SHP77 treated with DMSO at 0.1 percent for 48 hours (cell line): ENCODE measurements around the gene LRRIQ3.
"Not testable (repeated sequence)": the region's sequence is repeated elsewhere in the genome, so short reads cannot be mapped to it uniquely, and the experiment has no call there.

Source experiments
- DNase-seq: peaks from one replicate; lab custom pipeline; 2025; lab: John Stamatoyannopoulos, UW

LRRIQ3 gene, protein sequence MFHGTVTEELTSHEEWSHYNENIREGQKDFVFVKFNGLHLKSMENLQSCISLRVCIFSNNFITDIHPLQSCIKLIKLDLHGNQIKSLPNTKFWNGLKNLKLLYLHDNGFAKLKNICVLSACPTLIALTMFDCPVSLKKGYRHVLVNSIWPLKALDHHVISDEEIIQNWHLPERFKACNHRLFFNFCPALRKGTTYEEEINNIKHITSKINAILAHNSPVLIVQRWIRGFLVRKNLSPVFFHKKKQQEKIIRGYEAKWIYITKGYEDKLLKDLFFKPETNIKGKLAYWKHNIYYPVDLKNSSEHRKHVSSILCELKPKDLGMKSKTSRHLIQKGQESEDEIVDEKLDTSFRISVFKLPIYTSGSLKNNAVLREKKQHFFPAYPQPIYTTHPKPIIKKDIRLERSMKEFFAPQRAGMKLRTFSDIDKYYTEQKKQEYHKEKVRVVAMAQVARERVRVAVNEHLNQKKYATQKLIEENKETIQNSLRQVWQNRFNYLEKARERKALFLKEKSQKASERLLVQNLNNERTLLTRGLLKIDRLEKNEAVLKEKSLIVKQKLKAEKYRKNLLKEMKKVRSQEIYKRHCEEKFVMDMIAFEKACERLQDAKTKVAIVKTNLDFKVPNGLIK

DNA sequence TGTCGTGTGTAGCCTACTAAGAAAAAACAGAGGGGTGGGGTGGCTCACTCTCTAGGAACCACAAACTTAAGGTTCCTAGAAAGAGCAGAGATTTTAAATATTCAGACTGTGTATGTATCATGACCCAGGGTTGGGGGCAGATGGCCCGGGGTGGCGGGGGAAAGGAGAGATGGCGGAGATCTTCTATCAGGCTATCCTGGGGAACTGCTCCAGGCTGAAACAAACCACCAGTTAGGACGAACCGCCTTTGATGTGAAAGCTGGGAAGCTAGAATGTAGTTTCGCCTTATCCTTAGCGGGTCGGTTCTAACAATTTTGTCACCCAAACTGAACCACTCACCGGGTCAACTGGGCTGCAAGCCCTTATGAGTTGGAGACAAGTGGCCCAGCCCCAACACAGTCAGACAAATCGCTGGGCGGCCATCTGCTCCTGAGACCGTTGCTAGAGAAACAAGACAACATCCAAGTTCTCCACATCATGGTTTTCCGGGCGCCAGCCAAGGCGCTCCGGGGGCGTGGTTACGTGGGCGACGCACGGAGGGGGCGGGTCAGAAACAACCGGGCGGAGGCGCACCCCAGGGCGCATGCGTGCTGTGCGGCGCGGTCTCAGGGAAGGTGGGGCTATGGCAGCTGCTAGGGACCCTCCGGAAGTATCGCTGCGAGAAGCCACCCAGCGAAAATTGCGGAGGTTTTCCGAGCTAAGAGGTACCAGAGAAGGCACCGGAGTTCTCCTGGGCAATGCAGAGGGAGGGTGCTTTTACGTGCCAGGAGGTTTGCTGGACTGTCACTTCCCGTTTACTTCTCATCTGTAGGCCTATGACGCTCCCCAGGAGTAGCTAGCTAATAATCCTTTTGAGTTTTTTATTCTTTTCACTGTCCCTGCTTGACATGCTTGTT lies at the start of gene LRRIQ3, which contains the start of gene FPGT:
LRRIQ3 (minus strand) TSS at position 520 of the 896 bp plus-strand sequence. CDS start 14,492 bp downstream, outside the sequence.
FPGT (plus strand) TSS at position 586 of the 896 bp plus-strand sequence; CDS start at position 623, 37 bp downstream.
- peak; percentile 87 for DNase-seq

DNA sequence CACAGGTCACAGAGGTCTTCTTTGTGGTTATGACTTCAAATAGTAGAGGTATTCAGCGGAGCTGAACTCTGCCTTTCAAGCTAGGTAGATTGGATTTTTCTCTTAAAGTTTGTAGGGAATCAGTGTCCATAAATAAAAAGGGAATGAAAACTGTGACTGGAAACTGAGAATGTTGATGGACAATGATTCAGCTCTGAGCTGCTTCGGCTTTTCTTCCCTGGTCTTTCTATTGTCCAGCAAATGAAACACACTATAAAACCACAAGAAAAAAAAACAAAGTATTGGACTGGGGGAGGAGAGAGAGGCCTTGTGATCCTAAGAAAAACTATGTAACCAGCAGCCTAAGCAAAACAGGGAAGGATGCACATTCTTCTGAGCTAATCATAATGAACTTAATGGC lies 48.3 kb upstream of the LRRIQ3 start:
- DNase-seq: no peak

GRCh38 chr1:74245168-74245772 lies 47.3 kb upstream of the LRRIQ3 start:
- DNase-seq: no peak

- no peak for DNase-seq
Observed at GRCh38 chr1:74237787-74238186, 39.8 kb upstream of the LRRIQ3 start.

DNA sequence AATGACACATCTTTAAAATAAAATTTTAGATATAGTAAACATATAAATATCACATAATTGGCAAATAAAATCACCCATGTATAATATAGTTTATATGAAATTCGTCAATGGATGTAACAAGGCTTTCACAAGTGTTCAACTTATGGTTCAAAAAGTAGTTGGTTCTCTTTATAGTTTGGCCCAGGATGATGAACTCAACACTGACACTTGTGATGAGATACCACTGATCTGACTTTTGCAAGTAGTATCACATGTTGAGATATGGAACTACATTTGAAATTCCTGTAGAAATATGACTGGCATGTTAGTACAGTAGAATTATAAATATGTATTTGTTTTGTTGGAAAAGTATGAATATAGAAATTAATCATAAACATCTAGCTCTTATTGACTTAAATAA lies 39.1 kb upstream of the LRRIQ3 start:
- no peak for DNase-seq

- no peak for DNase-seq
Observed at GRCh38 chr1:74236440-74236839, 38.5 kb upstream of the LRRIQ3 start.

DNA sequence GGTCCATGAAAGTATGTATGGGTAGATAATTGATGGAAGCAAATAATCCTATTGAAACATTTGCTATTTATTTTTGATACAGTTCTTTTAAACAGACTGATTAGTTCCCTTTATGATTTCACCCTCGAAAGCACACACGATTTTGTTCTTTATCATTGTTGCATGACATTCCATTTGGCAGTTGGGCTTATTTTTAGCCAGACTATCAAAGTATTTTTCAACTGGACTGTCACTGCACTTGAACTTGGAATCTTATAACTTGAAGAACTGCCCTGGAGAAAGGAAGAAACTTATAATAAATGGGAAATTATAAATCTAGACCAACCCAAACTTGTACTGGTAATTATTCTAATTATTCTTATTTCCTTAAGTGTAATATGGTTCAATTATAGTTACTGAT lies 37.2 kb upstream of the LRRIQ3 start, which contains the start of gene TNNI3K:
TNNI3K (plus strand) TSS at position 235 of the 400 bp plus-strand sequence; CDS start at position 300, 65 bp downstream.
- DNase-seq: no peak

DNA sequence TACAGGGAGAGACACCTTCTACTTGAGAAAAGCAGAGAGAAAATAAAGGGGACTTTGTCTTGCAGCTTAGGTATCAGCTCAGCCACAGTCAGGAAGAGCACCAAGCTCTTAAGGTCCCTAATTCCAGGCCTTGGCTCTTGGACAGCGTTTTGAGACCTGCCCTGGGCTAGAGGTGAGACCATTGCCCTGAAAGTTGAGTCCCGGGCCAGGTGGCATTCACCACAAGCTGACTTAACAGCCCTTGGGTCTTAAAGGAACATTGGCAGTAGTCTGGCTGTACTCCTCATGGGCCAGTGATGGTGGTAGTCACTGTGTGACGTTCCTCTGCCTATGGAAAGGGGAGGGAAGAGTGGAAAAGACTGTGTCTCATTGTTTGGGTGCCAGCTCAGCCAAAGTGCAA lies 25.5 kb upstream of the LRRIQ3 start:
- no peak for DNase-seq

- DNase-seq: no peak
Observed at GRCh38 chr1:74222701-74223100, 24.7 kb upstream of the LRRIQ3 start.

DNA sequence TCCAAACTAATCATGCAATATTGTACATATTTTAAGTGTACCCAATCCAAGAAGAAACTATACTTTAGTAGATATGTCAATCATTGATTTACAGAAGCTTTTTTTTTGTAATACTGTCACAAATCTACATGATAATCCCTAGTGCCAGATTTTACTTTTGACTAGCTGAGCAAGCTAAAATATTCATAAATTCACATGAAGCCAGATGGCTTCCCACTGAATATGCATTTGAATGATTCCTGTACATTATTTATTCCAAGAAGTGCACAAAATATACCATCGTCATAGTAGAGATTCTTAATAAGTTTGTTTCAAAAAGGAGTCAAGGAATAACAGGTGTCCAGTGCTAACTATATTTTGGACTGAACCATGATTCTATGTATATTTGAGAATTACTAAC lies 17.3 kb upstream of the LRRIQ3 start:
- DNase-seq: no peak

DNA sequence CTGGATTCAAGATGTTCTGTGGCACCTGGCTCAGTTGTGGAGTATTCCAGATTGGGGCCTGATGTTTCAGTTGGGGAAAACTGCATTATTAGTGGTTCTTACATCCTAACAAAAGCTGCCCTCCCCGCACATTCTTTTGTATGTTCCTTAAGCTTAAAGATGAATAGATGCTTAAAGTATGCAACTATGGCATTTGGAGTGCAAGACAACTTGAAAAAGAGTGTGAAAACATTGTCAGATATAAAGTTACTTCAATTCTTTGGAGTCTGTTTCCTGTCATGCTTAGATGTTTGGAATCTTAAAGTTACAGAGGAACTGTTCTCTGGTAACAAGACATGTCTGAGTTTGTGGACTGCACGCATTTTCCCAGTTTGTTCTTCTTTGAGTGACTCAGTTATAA lies 7.3 kb upstream of the LRRIQ3 start:
- no peak for DNase-seq

GRCh38 chr1:74199504-74199903 lies 1.5 kb upstream of the LRRIQ3 start:
- DNase-seq: no peak

DNA sequence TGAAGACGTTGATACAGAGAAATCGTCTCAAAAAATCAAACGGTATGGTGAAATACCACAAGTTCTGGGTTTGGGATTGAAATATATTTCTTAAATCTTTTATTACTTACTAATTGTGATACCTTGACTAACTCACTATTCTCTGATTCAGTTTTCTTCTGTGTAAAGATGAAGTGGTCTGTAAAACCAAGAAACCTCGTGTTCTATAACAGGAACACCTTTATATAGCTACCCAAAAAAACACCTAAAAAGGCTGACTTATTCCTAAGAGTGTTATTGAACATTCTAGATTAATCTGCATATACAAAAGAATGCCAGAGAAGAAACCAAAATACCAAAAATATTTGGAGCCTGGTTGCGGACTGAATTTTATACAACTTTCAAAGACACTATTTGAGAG lies 721 bp downstream of the LRRIQ3 start:
- no peak for DNase-seq

DNA sequence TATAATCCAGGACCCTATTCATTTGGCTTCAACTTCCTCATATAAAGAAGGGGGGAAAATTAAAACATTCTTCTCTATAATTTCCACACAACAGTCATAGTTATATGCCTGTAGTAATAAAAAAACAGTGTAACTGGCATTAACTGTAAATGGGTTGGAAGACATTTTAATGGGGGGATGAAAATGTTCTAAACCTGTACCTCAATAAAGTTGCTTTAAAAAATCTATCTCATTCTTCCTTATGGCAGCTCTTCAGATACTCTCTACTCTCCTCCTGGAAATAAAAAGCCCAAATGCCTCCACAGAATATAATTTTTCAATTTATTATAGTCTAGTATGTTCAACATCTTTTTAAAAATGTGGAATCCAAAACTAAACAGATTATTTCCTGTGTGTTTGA lies 2.6 kb downstream of the LRRIQ3 start:
- DNase-seq: no peak

DNA sequence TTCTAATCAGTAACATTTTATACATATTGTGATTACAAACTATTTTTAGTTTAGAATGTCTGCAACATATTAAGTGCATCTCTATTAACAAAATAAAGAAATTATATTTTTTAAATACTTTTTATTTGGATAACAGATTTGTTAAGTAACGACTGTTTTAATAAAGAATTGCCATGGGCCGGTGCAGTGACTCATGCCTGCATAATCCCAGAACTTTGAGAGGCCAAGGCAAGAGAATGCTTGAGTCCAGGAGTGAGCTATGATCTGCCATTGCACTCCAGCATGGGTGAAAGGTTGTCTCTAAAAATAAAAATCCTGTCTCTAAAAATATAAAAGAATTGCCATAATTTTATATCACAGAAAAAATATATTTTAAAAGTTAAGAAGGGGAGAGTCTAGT lies 4.1 kb downstream of the LRRIQ3 start:
- no peak for DNase-seq

- DNase-seq: no peak
Observed at GRCh38 chr1:74180490-74180889, 17.5 kb downstream of the LRRIQ3 start.

GRCh38 chr1:74174423-74174822 lies 23.6 kb downstream of the LRRIQ3 start:
- not testable (repeated sequence) for DNase-seq

DNA sequence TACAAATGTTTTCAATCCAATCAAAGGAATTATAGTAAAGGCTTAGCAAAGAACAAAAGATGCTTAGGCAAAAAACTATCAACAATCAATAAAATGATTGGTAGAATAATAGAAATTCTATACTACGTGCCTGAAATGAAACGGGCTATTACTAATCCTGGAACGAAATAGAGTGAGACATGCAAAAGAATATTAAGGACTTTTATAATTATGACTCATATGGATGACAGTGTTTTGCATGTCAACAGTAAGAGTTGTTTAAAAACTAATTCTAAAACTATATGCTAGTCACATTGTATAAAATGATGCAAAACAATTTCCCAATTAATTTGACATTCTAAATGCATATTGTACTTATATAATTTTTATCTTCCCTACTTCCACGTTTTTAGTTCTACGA lies 35.6 kb downstream of the LRRIQ3 start:
- DNase-seq: no peak

- DNase-seq: no peak
Observed at GRCh38 chr1:74161497-74161896, 36.5 kb downstream of the LRRIQ3 start.

GRCh38 chr1:74160046-74160445 lies 37.9 kb downstream of the LRRIQ3 start:
- no peak for DNase-seq

DNA sequence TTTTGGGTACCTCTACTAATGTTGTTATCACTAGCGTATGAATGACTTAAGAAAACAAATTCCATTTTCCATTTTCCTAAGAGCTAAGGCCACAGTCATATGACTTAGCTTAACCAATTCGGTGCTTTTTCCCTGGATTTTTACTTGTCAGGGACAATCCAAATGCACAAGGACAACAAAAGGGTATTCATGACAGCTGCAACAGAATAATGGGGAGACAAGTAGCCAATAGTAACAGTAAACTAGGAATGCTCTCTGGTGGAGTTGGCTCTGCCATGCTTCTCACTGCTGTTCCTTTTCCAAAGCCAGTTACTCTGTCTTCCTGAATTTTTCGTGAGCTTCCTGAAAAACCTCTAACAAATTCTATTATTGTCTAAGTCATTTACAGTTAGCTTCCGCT lies 52.9 kb downstream of the LRRIQ3 start:
- DNase-seq: no peak

DNA sequence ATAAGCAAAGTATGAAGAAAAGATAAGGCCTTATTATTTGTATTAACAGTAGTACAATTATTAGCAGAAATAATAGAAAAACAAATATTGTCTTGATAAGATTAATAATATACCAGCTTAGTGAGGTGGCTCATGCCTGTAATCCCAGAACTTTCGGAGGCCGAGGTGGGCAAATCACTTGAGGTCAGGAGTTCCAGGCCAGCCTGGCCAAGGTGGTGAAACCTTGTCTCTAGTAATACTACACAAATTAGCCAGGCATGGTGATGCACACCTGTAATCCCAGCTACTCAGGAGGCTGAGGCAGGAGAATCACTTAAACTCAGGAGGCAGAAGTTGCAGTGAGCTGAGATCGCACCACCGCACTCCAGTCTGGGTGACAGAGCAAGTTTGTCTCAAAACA lies 80.6 kb downstream of the LRRIQ3 start:
- not testable (repeated sequence) for DNase-seq
